HG03354 (cell line): ENCODE measurements around the gene CNGA1.
A peak's percentile ranks its signal among the peaks of the same experiment; 100 is the strongest.
"Not testable (repeated sequence)": the region's sequence is repeated elsewhere in the genome, so short reads cannot be mapped to it uniquely, and the experiment has no call there.

Experiments
- ATAC-seq: cut with Tn5 transposase; IDR thresholded peaks from one replicate; pipeline ENCODE4 v1.9.1; 2021; ENCODE audit warnings: mild to moderate bottlenecking; ENCODE audit not compliant: unreplicated experiment, poor library complexity, severe bottlenecking

CNGA1 gene

DNA sequence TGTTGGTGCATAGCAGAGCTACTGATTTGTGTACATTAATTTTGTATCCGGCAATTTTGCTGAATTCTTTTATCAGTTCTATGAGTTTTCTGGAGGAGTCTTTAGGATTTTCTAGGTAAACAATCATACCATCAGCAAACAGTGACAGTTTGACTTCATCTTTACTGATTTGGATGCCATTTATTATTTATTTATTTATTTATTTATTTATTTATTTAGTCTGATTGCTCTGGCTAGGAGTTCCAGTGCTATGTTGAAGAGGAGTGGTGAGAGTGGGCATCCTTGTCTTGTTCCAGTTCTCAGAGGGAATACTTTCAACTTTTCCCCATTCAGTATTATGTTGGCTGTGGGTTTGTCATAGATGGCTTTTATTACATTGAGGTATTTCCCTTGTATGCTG is 24.0 kb downstream of the CNGA1 start:
- ATAC-seq, result not testable (repeated sequence)

DNA sequence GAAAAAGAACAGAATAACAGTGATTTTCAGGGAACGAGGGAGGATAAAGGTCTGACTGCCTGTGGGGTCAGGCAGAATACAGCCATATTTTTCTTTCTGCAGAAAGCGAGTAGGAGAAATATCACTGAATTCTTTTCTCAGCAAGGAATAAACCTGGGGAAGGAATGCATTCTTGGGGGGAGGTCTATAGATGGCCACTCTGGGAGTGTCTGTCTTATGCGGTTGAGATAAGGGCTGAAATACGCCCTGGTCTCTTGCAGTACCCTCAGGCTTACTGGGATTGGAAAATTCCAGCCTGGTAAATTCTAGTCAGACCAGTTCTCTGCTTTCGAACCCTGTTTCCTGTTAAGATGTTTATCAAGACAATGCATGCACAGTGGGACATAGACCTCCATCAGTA is 26.3 kb downstream of the CNGA1 start:
- no peak for ATAC-seq

DNA sequence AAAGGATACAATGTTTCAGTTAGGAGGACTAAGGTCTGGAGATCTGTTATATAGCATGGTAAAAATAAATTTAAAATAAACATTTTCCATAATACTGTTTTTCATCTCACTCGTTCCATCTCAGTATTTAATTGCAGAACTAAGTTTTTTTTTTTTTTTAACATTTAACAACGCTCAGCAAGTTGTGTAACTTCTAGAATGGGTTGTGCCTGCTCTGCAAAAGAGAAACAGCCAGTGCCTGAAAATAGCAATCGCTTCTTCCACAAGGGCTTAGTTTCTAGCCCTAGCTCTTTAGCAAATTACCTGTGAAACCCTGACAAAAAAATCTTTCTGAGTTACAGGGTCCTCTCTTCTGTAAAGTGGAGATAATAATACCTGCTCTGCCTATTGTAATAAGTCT is 41.9 kb downstream of the CNGA1 start:
- no peak for ATAC-seq

DNA sequence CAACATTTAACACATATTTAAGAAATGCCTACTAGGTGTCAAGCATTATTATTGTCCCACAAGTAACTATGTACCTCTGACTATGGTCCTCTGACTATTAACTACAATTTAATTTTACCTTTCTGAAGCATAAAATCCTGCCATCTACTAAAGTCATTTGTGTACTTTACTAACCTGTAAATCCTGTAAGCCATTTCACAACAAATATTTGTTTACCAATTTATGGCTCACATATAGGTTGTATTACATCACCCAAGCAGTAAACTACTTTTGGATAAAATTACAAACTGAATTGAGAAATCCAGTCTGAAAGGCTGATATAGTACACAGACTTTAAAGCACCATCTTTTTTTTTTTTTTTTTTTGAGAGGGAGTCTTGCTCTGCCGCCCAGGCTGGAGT is 43.8 kb downstream of the CNGA1 start:
- ATAC-seq, result no peak

DNA sequence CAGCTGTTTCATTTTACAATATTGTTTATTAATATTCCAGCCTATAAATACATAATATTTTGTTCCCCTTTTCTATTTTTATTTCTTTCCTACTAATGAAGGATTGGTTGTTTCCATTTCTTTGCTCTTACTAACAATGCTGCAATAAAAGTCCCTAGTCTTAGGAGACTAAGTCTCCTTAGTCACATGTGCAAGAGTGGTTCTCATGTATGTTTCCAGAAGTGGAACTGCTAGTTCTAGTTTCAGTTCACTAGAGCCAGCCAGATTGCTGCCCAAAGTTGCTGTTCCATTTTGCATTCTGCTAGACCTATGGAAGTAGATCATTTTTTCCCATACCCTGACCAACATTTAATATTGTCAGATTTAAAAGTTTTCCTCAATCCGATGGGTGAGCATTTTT is 44.3 kb downstream of the CNGA1 start:
- ATAC-seq, result peak; percentile 63

DNA sequence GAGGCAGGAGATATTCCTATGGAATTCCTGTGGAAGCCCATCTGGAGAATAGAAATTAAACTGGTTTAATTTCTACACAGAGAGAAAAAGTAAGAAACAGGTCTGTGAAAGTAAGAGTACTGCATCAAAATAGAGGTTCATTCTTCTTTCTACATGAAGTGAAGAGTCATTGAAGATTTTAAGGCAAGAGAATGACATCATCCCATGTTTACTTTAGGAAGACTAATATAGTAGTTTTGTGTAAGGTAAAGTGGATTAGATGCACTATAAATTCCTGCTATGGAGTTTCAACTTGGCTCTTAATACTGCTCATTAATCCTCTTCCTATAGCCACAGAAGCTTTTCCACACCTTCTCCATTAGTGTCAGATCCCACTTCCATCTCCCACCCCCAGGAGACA is 47.6 kb downstream of the CNGA1 start:
- no peak for ATAC-seq

DNA sequence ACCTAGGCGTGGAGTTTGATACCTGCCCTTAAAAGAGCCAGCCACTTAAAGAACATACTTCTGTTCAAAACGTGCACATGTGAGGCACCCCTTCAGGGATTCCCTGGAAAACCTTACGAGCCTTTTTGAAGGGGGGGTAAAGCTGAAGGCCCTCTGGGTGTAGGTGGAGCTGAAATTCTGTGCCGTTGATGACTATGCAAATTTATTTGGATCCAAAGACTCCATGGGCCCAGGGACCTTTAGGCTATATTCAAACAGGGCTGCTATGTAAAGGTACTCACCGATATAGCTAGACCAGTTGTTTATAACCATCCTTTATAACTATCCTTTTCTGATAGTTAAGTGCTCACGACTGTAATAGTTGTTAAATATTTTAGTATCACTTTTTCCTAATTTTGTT is 61.8 kb downstream of the CNGA1 start:
- ATAC-seq, result no peak

DNA sequence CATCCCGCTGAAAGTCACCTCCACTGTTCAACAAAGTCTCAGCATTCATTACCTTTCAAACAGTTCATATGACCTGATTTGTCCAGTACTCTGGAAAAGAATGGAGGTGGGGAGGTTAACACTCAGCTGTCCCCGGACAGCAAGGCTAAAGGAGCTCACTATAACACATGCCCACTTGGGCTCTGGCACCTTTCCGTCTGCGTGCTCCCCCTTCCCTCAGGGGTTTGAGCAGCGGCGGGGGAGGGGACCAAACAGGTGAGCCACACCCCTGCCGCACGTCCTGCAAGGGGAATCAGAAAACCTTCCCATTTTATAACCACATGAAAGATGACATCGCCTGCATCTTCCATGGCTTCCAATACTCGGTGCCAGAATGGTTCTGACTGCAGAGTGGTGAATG is 62.2 kb downstream of the CNGA1 start:
- ATAC-seq, result no peak

DNA sequence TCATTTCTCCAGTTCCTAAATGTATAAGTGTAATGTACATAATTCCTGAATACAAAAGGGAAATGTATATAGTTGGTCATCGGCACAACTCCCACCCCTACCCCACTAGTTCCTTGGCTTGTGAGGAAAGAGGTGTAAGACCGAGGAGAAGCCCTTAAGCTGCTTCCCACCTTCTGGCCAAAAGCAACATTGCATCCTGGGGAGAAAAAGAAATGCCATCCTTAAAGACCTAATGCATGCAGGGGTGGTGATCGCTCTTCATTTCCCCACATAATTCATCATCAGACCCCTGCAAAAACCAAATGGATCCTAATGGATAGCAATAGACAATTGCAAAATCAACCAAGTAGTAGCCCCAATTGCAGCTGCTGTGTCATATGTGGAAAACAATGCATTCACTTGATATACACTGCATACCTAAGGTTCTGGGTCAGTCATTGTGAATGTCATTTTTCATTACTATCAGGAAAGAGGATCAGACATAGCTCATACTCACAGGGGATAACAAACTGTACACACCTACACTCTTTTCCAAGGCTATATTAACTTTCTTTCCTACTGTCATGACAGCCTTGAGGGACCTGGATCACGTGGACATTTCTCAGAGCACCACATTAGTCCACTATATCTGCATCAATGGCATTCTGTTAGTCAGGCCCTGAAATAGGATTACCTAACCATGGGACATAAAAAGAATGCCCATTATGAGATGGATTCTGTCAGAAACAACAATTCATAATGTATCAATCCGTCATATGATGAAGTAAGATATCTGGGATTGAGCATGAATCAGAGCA is 70.4 kb downstream of the CNGA1 start:
- ATAC-seq, result no peak

DNA sequence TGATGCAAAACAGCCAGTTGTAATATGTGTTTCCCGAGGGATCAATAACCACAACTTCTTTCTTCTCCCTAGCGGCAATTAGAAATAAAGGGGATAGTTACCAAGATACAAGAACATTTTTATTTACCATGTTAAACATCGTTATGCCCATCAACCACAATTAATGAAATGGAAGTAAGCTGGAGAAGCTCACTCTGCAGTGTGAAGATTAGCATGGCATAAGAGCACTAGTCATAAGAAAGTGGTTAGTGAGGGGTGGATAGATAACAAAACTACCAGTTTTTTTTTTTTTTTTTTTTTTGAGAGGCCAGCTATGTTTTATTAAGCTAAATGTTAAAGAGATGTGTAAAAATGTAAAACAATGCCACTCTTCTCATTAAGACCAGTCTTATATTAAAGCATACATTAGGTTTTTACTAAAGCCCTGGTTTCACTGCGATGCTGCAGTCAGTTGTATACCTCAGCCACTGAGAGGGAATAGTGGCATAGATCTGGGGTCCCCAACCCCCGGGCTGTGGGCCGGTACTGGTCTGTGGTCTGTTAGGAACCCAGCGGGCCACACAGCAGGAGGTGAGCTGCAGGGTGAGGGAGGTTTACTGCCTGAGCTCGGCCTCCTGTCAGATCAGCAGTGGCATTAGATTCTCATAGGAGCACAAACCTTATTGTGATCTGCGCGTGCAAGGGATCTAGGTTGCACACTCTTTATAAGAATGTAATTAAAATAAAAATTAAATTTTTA is 74.2 kb downstream of the CNGA1 start:
- no peak for ATAC-seq

DNA sequence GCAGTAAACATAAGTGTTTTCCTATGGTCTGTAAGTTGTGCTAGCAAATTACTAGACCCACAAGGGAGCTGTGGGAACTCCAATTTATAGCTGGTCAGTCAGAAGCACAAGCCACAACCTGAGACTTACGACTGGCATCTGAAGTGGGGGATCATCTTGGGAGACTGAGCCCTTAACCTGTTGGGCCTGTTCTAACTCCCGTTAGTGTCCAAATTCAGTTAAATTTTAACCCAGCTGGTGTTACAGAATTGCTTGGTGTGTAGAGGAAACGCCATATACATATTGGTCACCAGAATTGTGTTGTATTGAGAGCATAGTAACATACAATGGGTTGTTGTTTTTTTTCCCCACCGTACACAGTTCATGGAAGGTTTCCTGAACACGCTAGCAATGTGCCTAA is 77.0 kb downstream of the CNGA1 start:
- no peak for ATAC-seq

DNA sequence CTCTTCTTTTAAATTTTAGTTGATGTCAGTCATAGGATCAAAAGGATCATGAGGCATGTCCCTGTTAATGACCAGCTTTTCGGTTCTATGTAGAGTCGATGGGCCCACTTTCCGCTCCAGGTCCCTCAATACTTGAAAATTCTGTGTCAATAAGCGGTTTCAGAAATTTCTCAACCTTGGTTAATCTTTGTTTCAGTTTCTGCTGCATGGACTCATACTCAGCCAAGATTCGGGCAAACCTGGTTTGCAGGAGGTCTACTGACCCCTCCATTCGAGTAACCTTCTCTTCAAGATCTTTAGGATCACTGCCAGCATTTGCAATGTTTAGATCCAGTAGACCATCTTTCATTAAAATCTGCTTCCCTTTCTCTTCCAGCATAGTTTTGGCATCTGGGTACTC is 80.1 kb downstream of the CNGA1 start:
- ATAC-seq, result no peak

DNA sequence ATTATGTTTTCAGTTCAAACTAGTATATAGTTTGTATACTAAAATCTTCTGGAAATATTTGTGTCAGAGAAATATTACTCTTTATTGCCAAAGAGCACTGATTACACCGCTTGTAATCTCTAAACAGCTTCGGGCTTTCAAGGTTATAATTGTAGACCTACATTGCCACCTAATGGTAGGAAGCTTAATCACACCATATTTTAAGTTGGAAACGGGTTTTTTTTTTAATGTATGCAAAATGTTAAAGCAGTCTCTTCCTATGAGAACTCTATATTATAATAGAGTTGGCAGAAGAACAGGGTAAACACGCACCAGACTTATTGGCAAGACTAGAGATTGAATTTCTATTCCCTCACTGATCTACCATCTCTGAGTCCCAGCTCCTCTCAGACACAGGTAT is 82.6 kb downstream of the CNGA1 start:
- ATAC-seq, result peak; percentile 77

DNA sequence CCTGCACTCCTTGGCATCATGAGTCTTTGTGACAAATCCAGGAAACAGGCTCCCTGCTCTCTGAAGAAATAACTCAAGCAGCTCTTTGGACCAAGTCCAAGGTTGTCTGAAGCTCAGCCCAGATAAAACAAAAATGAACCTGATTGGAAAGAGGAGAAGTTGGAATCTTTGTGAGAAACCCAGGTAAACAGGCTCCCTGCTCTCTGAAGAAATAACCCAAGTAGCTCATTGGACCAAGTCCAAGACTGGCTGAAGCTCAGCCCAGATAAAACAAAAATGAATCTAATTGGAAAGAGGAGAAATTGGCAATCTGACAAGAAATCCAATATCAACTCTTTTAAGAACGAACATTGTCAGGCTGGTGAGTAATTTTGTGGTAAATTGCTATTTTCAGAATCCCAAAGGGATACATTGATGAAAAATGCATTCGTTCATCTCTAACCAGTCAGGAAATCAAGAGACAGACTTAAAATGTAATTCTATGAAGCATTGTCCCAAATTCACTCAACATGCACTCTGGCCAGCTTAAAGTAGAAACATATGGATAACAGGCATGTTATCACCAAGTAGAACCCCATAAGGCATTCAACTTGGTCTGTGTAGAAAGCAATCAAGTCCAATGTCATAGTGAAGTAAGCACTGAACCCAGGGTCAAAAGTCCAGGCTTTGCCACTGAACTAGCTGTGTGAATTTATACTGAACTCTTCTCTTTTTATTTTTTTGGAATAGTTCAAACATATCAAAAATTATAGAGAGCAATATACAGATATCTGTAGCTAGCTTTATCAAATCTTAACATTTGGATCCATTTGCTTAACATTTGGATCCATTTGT is 85.3 kb downstream of the CNGA1 start:
- ATAC-seq, result no peak

DNA sequence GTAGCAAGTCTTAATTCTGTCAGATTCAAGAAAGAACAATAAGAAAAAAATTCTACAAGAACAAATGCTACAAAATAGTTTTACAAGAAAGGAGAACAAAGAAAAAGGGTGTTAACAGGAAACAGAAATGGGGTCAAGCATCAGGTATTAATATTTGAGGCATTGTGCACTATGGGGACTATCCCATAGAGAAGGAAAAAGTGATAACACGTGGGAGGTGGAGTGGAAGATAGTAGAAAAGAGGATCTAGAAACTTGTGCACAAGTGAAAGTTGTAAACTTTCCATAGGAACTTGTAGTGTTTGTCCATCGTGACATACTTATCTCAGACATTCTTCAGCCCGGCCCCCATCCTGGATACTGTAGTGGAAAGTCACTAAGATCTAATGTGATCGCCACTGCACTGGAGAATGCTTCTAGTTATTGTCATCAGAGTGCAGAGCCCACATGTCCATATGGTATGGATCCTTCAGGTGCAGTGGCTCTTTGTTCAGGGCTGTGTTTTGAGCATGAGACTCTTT is 86.7 kb downstream of the CNGA1 start:
- no peak for ATAC-seq

DNA sequence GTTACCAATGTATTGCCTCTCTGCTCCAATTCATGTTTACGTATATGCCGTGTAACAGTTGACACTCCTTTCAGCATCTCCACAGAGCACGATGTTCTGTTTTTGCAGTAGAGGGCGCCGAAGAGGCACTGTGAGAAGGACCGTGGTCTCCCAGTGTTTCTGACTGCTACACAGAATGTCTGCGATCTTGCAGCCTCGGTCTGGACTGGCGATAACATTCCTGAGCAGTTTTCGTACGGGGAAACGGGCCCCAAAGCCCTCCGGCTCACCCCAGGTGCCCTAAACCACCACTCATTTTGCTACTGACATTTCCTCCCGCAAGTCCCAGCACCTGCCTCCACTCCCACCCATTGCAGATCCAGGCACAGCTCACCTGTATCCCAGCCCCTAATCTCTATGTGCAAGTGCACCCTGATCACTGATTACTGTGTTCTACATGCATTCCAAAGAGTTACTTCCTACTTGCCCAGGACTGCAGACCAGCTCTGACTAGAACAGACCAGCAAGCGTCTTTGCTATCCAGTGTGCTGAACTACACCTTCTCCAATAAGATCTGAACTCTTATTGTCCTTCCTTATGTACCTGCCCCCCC is 89.7 kb downstream of the CNGA1 start:
- peak; percentile 99 for ATAC-seq

DNA sequence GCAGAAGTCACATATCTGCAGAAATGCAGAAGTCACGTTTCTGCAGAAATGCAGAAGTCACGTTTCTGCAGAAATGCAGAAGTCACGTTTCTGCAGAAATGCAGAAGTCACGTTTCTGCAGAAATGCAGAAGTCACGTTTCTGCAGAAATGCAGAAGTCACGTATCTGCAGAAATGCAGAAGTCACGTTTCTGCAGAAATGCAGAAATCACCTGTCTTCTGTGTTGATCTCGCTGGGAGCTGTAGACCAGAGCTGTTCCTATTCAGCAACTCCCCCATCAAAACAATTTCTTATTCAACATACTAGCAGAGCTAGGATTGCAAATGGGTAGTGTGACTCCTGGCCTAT is 93.2 kb downstream of the CNGA1 start:
- not testable (repeated sequence) for ATAC-seq

DNA sequence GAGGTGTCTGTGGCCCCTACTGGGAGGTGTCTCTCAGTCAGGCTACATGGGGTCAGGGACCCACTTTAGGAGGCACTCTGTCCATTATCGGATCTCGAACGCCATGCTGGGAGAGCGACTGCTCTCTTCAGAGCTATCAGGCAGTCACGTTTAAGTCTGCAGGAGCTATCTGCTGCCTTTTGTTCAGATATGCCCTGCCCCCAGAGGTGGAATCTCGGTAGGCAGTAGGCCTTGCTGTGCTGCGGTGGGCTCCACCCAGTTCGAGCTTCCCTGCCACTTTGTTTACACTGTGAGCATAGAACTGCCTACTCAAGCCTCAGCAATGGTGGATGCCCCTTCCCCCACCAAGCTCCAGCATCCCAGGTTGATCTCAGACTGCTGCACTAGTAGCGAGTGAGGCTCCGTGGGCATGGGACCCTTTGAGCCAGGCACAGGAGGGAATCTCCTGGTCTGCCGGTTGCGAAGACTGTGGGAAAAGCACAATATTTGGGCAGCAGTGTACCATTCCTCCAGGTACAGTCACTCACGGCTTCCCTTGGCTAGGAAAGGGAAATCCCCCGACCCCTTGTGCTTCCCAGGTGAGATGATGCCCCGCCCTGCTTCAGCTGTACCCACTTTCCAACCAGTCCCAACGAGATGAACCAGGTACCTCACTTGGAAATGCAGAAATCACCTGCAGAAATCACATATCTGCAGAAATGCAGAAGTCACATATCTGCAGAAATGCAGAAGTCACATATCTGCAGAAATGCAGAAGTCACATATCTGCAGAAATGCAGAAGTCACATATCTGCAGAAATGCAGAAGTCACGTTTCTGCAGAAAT is 93.8 kb downstream of the CNGA1 start:
- ATAC-seq, result not testable (repeated sequence)

DNA sequence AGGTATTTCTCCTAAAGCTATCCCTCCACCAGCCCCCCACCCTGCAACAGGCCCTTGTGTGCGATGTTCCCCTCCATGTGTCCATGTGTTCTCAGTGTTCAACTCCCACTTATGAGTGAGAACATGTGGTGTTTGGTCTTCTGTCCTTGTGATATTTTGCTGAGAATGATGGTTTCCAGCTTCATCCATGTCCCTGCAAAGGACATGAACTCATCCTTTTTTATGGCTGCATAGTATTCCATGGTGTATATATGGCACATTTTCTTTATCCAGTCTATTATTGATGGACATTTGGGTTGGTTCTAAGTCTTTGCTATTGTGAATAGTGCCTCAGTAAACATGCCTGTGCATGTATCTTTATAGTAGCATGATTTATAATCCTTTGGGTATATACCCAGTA is 99.3 kb downstream of the CNGA1 start:
- not testable (repeated sequence) for ATAC-seq
